Measurements from ENCODE around the gene CD79A.

CD79A gene

GRCh38 chr19:41917676-41918075 is 40.6 kb downstream of the CD79A start:
- DNase-seq (ENCODE audit: low read depth in 2 of 3, low spot score in 2 of 3): no peak

- no peak for DNase-seq (ENCODE audit: low read depth in 2 of 3, low spot score in 2 of 3)
Measured at GRCh38 chr19:41918095-41918494, 41.0 kb downstream of the CD79A start.

GRCh38 chr19:41918653-41919244 is 41.7 kb downstream of the CD79A start:
- no peak for DNase-seq (ENCODE audit: low read depth in 2 of 3, low spot score in 2 of 3)

GRCh38 chr19:41919948-41920712 is 43.1 kb downstream of the CD79A start:
- DNase-seq (ENCODE audit: low read depth in 2 of 3, low spot score in 2 of 3): no peak

- DNase-seq (ENCODE audit: low read depth in 2 of 3, low spot score in 2 of 3): no peak
Measured at GRCh38 chr19:41920882-41921576, 44.0 kb downstream of the CD79A start.

- DNase-seq (ENCODE audit: low read depth in 2 of 3, low spot score in 2 of 3): no peak
Measured at GRCh38 chr19:41921577-41922576, 44.8 kb downstream of the CD79A start.

- no peak for DNase-seq (ENCODE audit: low read depth in 2 of 3, low spot score in 2 of 3)
Measured at GRCh38 chr19:41922585-41922984, 45.5 kb downstream of the CD79A start.

- no peak for DNase-seq (ENCODE audit: low read depth in 2 of 3, low spot score in 2 of 3)
Measured at GRCh38 chr19:41923045-41923788, 46.1 kb downstream of the CD79A start.

GRCh38 chr19:41924151-41925145 is 47.4 kb downstream of the CD79A start:
- DNase-seq (ENCODE audit: low read depth in 2 of 3, low spot score in 2 of 3): no peak

GRCh38 chr19:41925208-41926003 is 48.3 kb downstream of the CD79A start:
- DNase-seq (ENCODE audit: low read depth in 2 of 3, low spot score in 2 of 3): no peak

GRCh38 chr19:41926028-41926762 is 49.1 kb downstream of the CD79A start:
- DNase-seq (ENCODE audit: low read depth in 2 of 3, low spot score in 2 of 3): no peak

- DNase-seq (ENCODE audit: low read depth in 2 of 3, low spot score in 2 of 3): no peak
Measured at GRCh38 chr19:41926763-41927496, 49.9 kb downstream of the CD79A start.

GRCh38 chr19:41927497-41928192 is 50.6 kb downstream of the CD79A start:
- no peak for DNase-seq (ENCODE audit: low read depth in 2 of 3, low spot score in 2 of 3)

- DNase-seq (ENCODE audit: low read depth in 2 of 3, low spot score in 2 of 3): no peak
Measured at GRCh38 chr19:41928221-41928683, 51.2 kb downstream of the CD79A start, which contains the start of gene ERFL. Gene ERFL, minus strand, starts transcription at chr19:41928449. Its CDS starts 15,530 bp downstream, at chr19:41912919.

- DNase-seq (ENCODE audit: low read depth in 2 of 3, low spot score in 2 of 3): no peak
Measured at GRCh38 chr19:41928754-41929535, 51.9 kb downstream of the CD79A start.
